Stimulated activated CD4-positive, alpha-beta T cell treated with anti-CD3 and anti-CD28 coated beads, Interleukin-12 subunit alpha, Interleukin-12 subunit beta, amount 100 ng/mL, for 24 hours (primary cell): Measurements from ENCODE around the gene PSRC1.
"Not testable (repeated sequence)": the region's sequence is repeated elsewhere in the genome, so short reads cannot be mapped to it uniquely, and the experiment has no call there.

ENCODE experiments used
- DNase-seq, 2 experiments: peaks; one replicate each; pipeline ENCODE4 v3.0.0-alpha.2; 2020; ENCODE audit warnings: low read depth in 2 of 2

Gene PSRC1

GRCh38 chr1:109295712-109296415 lies 12.9 kb upstream of the PSRC1 start:
- no peak for DNase-seq

GRCh38 chr1:109294481-109294880 lies 11.5 kb upstream of the PSRC1 start:
- DNase-seq: no peak

DNA sequence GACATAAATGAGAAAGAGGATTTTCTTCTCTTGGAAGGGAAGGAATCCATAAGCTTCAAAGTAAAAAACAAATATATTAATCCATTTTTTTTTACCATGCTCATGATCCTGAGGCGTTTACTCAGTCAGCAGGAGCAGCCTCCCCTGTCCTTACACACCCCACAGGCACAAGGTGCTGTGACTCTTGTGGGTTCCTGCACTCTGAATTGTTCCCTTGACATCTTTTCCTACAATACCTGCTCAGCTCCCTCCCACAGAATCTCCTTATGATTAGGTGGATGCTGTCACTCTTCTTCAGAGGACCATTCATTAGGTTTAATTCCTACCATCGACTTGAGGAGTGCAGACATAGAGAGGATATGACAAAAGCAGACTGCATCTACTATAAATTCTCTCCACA lies 10.1 kb upstream of the PSRC1 start:
- no peak for DNase-seq

DNA sequence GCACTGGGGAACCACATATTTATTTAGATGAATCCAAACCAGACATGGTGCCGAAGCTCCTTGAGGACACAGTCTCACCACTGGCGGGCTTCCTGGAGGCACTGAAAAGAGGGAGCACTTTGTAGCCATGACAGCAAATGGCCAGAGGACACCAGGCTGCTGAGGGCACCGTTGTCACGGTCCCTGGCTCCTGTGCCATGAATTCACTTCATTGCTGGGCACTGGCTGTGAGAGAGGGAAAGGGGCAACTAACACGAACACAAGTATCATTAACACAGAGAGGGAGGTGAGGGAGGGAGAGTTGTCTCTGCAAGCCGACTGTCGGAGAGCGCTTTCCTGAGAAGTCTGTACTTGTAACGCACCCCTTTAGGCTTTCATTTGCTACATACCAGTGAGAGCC lies 9.4 kb upstream of the PSRC1 start:
- DNase-seq: no peak

DNA sequence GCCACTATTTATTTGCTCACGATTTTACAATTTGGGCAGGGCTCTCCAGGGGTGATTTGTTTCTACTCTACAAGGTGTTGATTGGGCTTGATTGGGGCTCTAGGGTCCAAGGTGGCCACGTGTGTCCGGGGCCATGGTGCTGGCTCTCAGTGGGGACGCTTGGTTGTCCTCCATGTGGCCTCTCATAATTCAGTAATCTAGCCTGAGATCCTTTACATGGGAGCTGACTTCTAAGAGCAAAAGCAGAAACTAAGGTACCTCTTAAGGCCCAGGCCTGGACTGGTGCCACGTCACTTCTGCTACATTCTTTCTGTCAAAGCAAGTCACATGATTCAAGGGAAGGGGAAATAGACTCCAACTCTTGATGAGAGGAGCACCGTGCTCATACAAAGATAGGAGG lies 8.1 kb upstream of the PSRC1 start:
- no peak for DNase-seq

GRCh38 chr1:109290137-109290536 lies 7.2 kb upstream of the PSRC1 start:
- no peak for DNase-seq

GRCh38 chr1:109286762-109287161 lies 3.8 kb upstream of the PSRC1 start:
- DNase-seq: not testable (repeated sequence)

GRCh38 chr1:109283748-109284600 lies 1.0 kb upstream of the PSRC1 start:
- DNase-seq: no peak

DNA sequence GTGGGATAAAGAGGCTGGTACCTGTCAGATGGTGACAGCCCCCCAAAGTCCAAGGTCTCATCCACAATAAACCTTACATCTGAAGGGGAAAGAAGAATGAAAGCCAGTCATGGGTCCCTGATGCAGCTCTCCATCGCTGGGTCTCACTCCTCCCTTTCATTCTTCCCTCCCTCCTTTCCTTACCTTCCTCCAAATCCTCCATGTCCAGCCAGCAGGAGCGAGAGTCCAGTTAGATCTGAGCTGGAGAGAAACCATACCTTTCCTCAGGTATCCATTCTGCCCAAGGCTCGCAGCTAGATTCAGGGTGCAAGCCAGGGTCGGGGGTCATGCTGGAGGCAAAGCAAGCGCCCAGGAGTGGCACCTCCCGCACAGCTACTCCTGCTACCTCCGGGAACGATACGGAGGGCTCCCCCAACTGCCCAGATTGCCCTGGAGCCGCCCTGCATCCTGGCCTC lies 421 bp downstream of the PSRC1 start:
- DNase-seq: no peak

GRCh38 chr1:109281680-109282496 lies 1.1 kb downstream of the PSRC1 start:
- no peak for DNase-seq

- DNase-seq: no peak
These were observed 2.1 kb downstream of the PSRC1 start for GRCh38 chr1:109280862-109281261.

- no peak for DNase-seq
These were observed 3.2 kb downstream of the PSRC1 start for GRCh38 chr1:109279615-109280278.

DNA sequence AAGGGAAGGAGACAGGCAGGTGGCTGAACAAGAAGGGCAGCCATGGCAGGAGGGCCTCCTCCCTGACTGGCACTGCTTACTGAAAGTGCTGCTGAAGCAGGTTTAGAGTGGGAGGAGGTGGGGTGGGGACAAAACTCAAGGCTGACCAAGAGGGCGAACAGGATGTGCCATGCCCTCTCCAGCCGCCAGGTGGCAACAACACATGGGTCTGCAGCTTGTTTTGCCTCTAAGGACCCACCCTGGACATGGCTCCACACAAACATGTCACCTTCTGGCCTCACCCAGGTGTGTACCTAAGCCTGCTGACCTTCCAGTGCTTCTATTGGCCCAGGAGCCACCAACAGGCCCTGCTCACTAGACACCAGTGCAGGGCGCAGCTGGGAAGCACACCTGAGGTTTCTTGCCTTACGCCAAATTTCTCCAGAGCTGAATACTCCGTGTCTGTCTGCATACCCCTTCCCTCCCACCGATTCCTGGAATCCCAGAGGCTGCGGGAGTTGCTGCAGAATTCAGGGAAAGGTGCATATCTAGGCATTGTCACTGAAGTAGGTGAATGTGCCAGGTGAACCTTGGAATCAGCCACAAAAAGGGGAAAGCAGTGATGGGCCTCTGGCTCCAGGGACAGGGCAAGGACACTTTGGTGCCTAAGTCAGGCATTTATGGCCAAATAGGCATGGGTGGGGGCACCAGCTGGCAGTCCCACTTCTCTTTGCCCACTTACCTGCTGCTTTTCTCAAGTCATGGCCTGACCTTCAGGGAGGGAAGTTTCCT lies 5.3 kb downstream of the PSRC1 start:
- DNase-seq: peak; percentile 24 to 66

- DNase-seq: no peak
These were observed 7.1 kb downstream of the PSRC1 start for GRCh38 chr1:109275706-109276345.

DNA sequence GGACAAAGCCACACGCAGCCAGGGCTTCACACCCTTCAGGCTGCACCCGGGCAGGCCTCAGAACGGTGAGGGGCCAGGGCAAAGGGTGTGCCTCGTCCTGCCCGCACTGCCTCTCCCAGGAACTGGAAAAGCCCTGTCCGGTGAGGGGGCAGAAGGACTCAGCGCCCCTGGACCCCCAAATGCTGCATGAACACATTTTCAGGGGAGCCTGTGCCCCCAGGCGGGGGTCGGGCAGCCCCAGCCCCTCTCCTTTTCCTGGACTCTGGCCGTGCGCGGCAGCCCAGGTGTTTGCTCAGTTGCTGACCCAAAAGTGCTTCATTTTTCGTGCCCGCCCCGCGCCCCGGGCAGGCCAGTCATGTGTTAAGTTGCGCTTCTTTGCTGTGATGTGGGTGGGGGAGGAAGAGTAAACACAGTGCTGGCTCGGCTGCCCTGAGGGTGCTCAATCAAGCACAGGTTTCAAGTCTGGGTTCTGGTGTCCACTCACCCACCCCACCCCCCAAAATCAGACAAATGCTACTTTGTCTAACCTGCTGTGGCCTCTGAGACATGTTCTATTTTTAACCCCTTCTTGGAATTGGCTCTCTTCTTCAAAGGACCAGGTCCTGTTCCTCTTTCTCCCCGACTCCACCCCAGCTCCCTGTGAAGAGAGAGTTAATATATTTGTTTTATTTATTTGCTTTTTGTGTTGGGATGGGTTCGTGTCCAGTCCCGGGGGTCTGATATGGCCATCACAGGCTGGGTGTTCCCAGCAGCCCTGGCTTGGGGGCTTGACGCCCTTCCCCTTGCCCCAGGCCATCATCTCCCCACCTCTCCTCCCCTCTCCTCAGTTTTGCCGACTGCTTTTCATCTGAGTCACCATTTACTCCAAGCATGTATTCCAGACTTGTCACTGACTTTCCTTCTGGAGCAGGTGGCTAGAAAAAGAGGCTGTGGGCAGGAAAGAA lies 8.1 kb downstream of the PSRC1 start:
- no peak for DNase-seq

- no peak for DNase-seq
These were observed 9.2 kb downstream of the PSRC1 start for GRCh38 chr1:109273570-109274288.

DNA sequence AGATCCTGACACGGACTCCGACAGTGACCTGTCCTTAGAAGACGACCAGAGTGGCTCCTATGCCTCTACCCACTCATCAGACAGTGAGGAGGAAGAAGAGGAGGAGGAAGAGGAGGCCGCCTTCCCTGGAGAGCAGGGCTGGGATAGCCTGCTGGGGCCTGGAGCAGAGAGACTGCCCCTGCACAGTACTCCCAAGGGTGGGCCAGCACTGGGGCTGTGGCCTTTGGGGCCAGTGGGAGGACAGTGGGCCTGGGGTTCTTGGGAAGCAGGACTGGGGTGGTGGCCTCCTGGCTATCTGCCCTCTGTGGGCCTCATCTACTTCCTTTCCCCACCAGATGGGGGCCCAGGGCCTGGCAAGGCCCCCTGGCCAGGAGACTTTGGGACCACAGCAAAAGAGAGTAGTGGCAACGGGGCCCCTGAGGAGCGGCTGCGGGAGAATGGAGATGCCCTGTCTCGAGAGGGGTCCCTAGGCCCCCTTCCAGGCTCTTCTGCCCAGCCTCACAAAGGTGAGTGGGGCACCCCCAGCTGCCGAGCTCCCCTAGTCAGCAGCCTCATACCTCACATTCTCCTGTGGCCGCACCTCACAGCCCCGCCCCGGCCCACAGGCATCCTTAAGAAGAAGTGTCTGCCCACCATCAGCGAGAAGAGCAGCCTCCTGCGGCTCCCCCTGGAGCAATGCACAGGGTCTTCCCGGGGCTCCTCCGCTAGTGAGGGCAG lies 10.0 kb downstream of the PSRC1 start:
- no peak for DNase-seq
